ENCODE measurements around the gene SMC1B.
A peak's percentile ranks its signal among the peaks of the same experiment; 100 is the strongest.

SMC1B gene

GRCh38 chr22:45312415-45312814 is 101.0 kb downstream of the SMC1B start:
- Histone ChIP-seq H4K20me1 (peaks cover 26 to 73% (median 70%) of the 10 kb centered on the region in 11 experiments; a peak in 20 of 22 replicates), H3K27me3 (no peaks in the 10 kb centered on the region), H3K4me2 (peak overlapping the region in 9 of 11 experiments; percentile 96 to 99 (median 97); a peak in 6 of 22 replicates), H3K36me3 (peaks cover 0 to 34% (median 19%) of the 10 kb centered on the region in 11 experiments; a peak in 15 of 22 replicates), H3K9me3 (replicated peaks in 1 of 11) (no peaks in the 10 kb centered on the region), H3K4me3 (no peak overlapping the region), H3K27ac (no peak overlapping the region), H3K4me1 (peaks cover 63 to 87% (median 78%) of the 10 kb centered on the region in 10 experiments), H3K9ac (0 out of 22 replicates have a peak overlapping the region, but pooled peaks of 1 of the 11 experiments have one; percentile 20)
- no peak for TF ChIP-seq Cebpa-rat (IDR thresholded peaks at IDR 0.05)

GRCh38 chr22:45310977-45311531 is 102.3 kb downstream of the SMC1B start:
- TF ChIP-seq Cebpa-rat (IDR thresholded peaks at IDR 0.05) = no peak
- Histone ChIP-seq H3K4me3 (peak overlapping the region; percentile 83 to 97 (median 90)), H4K20me1 (peaks cover 20 to 59% (median 56%) of the 10 kb centered on the region in 11 experiments; a peak in 20 of 22 replicates), H3K9me3 (replicated peaks in 1 of 11) (no peaks in the 10 kb centered on the region), H3K4me1 (peaks cover 58 to 87% (median 72%) of the 10 kb centered on the region in 10 experiments), H3K36me3 (peaks cover 0 to 28% (median 16%) of the 10 kb centered on the region in 11 experiments; a peak in 14 of 22 replicates), H3K27ac (peak overlapping the region in 10 of 11 experiments; percentile 82 to 91 (median 89); a peak in 17 of 22 replicates), H3K9ac (peak overlapping the region; percentile 85 to 95 (median 92); a peak in 21 of 22 replicates), H3K27me3 (no peaks in the 10 kb centered on the region), H3K4me2 (peak overlapping the region; percentile 86 to 99 (median 97))

- peak overlapping the region; percentile 82 to 91 (median 89) for H3K27ac ChIP-seq
- no peaks in the 10 kb centered on the region for H3K9me3 ChIP-seq (replicated peaks in 1 of 11)
- no peak for TF ChIP-seq Cebpa-rat (IDR thresholded peaks at IDR 0.05)
- H3K4me3 ChIP-seq = peak overlapping the region; percentile 83 to 97 (median 90)
- peak overlapping the region; percentile 85 to 95 (median 92) for H3K9ac ChIP-seq
- peak overlapping the region; percentile 86 to 99 (median 97) for H3K4me2 ChIP-seq
- H3K4me1 ChIP-seq = peaks cover 52 to 85% (median 66%) of the 10 kb centered on the region in 10 experiments
- H3K27me3 ChIP-seq = no peaks in the 10 kb centered on the region
- H3K36me3 ChIP-seq = peaks cover 0 to 23% (median 14%) of the 10 kb centered on the region in 11 experiments; a peak in 13 of 22 replicates
- H4K20me1 ChIP-seq = peaks cover 19 to 53% (median 50%) of the 10 kb centered on the region in 11 experiments; a peak in 20 of 22 replicates
These were observed 102.9 kb downstream of the SMC1B start for GRCh38 chr22:45310331-45310976.

GRCh38 chr22:45309422-45310227 is 103.8 kb downstream of the SMC1B start, which contains the start of gene FAM118A:
TSS of gene FAM118A (plus strand) at chr22:45309934. CDS start at chr22:45322380, 12,446 bp downstream.
- peaks cover 48 to 83% (median 59%) of the 10 kb centered on the region in 10 experiments for H3K4me1 ChIP-seq
- H3K27ac ChIP-seq = peak within 1 kb of the TSS; percentile 82 to 91 (median 89)
- H3K4me3 ChIP-seq = peak within 1 kb of the TSS; percentile 83 to 97 (median 90)
- H3K9me3 ChIP-seq (replicated peaks in 1 of 11) = no peaks in the 10 kb centered on the region
- H3K4me2 ChIP-seq = peak within 1 kb of the TSS; percentile 86 to 99 (median 97)
- H4K20me1 ChIP-seq = peaks cover 11 to 45% (median 42%) of the 10 kb centered on the region in 11 experiments; a peak in 20 of 22 replicates
- peak within 1 kb of the TSS; percentile 85 to 95 (median 92) for H3K9ac ChIP-seq
- peaks cover 0 to 23% (median 13%) of the 10 kb centered on the region in 11 experiments; a peak in 13 of 22 replicates for H3K36me3 ChIP-seq
- TF ChIP-seq Cebpa-rat (IDR thresholded peaks at IDR 0.05) = no peak
- H3K27me3 ChIP-seq = no peaks in the 10 kb centered on the region

GRCh38 chr22:45308957-45309421 is 104.4 kb downstream of the SMC1B start:
- Histone ChIP-seq H3K9ac (peak overlapping the region; percentile 68 to 95 (median 92)), H3K9me3 (replicated peaks in 1 of 11) (no peaks in the 10 kb centered on the region), H3K27ac (peak overlapping the region; percentile 64 to 91 (median 89); a peak in 21 of 22 replicates), H4K20me1 (peaks cover 7 to 38% (median 36%) of the 10 kb centered on the region in 11 experiments; a peak in 20 of 22 replicates), H3K4me2 (peak overlapping the region; percentile 69 to 98 (median 88)), H3K4me3 (peak overlapping the region; percentile 83 to 97 (median 90)), H3K4me1 (peaks cover 42 to 77% (median 54%) of the 10 kb centered on the region in 10 experiments), H3K36me3 (peaks cover 0 to 23% (median 13%) of the 10 kb centered on the region in 11 experiments; a peak in 13 of 22 replicates), H3K27me3 (no peaks in the 10 kb centered on the region)
- no peak for TF ChIP-seq Cebpa-rat (IDR thresholded peaks at IDR 0.05)

GRCh38 chr22:45308391-45308956 is 104.9 kb downstream of the SMC1B start:
- Histone ChIP-seq H3K27me3 (no peaks in the 10 kb centered on the region), H3K36me3 (peaks cover 0 to 19% (median 13%) of the 10 kb centered on the region in 11 experiments; a peak in 13 of 22 replicates), H3K4me3 (no peak overlapping the region), H3K9me3 (replicated peaks in 1 of 11) (no peaks in the 10 kb centered on the region), H3K4me2 (peak overlapping the region; percentile 69 to 98 (median 88)), H4K20me1 (peaks cover 5 to 33% (median 30%) of the 10 kb centered on the region in 11 experiments; a peak in 19 of 22 replicates), H3K27ac (peak overlapping the region in 10 of 11 experiments; percentile 82 to 91 (median 89); a peak in 18 of 22 replicates), H3K4me1 (peaks cover 37 to 71% (median 49%) of the 10 kb centered on the region in 10 experiments), H3K9ac (peak overlapping the region in 5 of 11 experiments; percentile 89 to 94 (median 92); a peak in 6 of 22 replicates)
- no peak for TF ChIP-seq Cebpa-rat (IDR thresholded peaks at IDR 0.05)

GRCh38 chr22:45306139-45306538 is 107.3 kb downstream of the SMC1B start:
- Histone ChIP-seq H3K4me1 (peaks cover 24 to 71% (median 40%) of the 10 kb centered on the region in 10 experiments), H3K27me3 (no peaks in the 10 kb centered on the region), H3K9ac (no peak overlapping the region), H3K27ac (peak overlapping the region in 1 of 11 experiments; percentile 34; a peak in 1 of 22 replicates), H3K4me2 (peak overlapping the region in 6 of 11 experiments; percentile 27 to 61 (median 41); a peak in 9 of 22 replicates), H3K36me3 (no peaks in the 10 kb centered on the region), H3K9me3 (replicated peaks in 1 of 11) (no peaks in the 10 kb centered on the region), H4K20me1 (peaks cover 3 to 10% (median 8%) of the 10 kb centered on the region in 11 experiments; a peak in 18 of 22 replicates), H3K4me3 (no peak overlapping the region)
- TF ChIP-seq Cebpa-rat (IDR thresholded peaks at IDR 0.05) = no peak

Measured in BLaER1 treated with 17β-estradiol and CSF1 and Interleukin-3, amounts not matched to agents 10 nM and 100 nM (cell line).